Keratinocyte (primary cell): Measurements from ENCODE around the gene SWI5.

Source experiments
- CTCF ChIP-seq, 3 experiments: IDR thresholded peaks in 1 of 3; conservative IDR thresholded peaks in 1 of 3; optimal IDR thresholded peaks in 1 of 3; 2 replicates in 2 of 3; 3 replicates in 1 of 3; pipeline versions ENCODE3 to v1.5.1; 2011; ENCODE audit warnings: low read length in 3 of 3, mild to moderate bottlenecking in 3 of 3, moderate library complexity in 2 of 3, control low read depth in 1 of 3, inconsistent platforms in 1 of 3; ENCODE audit not compliant: insufficient read depth in 2 of 3; ENCODE audit errors: extremely low read depth in 1 of 3
- EZH2 ChIP-seq: IDR thresholded peaks from one replicate; pipeline ENCODE4 v1.6.1; 2012; ENCODE audit warnings: inconsistent platforms, mild to moderate bottlenecking, low read length, moderate library complexity

GRCh38 chr9:128309551-128309950 lies 33.5 kb downstream of the SWI5 start:
- TF ChIP-seq CTCF (optimal IDR thresholded peaks at IDR 0.05 in 1 of 3, IDR thresholded peaks at IDR 0.05 in 1 of 3, conservative IDR thresholded peaks at IDR 0.05 in 1 of 3; ENCODE audit: extremely low read depth in 1 of 3, insufficient read depth in 2 of 3, low read length in 3 of 3) (no peak), EZH2 (no peak)
